ENCODE data around the gene CYP1A2.
A peak's percentile ranks its signal among the peaks of the same experiment; 100 is the strongest.

CYP1A2 gene

GRCh38 chr15:74789741-74790079 is 41.1 kb downstream of the CYP1A2 start:
- H3K27ac ChIP-seq: peak overlapping the region; percentile 52

GRCh38 chr15:74790080-74790916 is 41.7 kb downstream of the CYP1A2 start:
- no peak for TF ChIP-seq CTCF (conservative IDR thresholded peaks at IDR 0.05)
- peak overlapping the region; percentile 52 for H3K27ac ChIP-seq

More at GRCh38 chr15:74789741-74790079, 41.1 kb downstream of the CYP1A2 start:
- TF ChIP-seq CTCF (conservative IDR thresholded peaks at IDR 0.05): no peak

GRCh38 chr15:74791007-74791406 is 42.4 kb downstream of the CYP1A2 start:
- no peak for TF ChIP-seq CTCF (conservative IDR thresholded peaks at IDR 0.05)
- no peak overlapping the region; the same call in 1 of the 2 replicates for H3K27ac ChIP-seq

- no peak for TF ChIP-seq CTCF (conservative IDR thresholded peaks at IDR 0.05)
- H3K27ac ChIP-seq: no peak overlapping the region
Observed at GRCh38 chr15:74791667-74792066, 43.0 kb downstream of the CYP1A2 start.

- no peak overlapping the region for H3K27ac ChIP-seq
- TF ChIP-seq CTCF (conservative IDR thresholded peaks at IDR 0.05): no peak
Observed at GRCh38 chr15:74792227-74793016, 43.8 kb downstream of the CYP1A2 start.

- no peak overlapping the region for H3K27ac ChIP-seq
- TF ChIP-seq CTCF (conservative IDR thresholded peaks at IDR 0.05): no peak
Observed at GRCh38 chr15:74793135-74794028, 44.7 kb downstream of the CYP1A2 start.

Data from VCaP (cell line).